NCI-H2196 (cell line): ENCODE results near the gene RUFY3.
A peak's percentile ranks its signal among the peaks of the same experiment; 100 is the strongest.
"Not testable (repeated sequence)": the region's sequence is repeated elsewhere in the genome, so short reads cannot be mapped to it uniquely, and the experiment has no call there.

ENCODE experiments used
- DNase-seq: peaks from one replicate; lab custom pipeline; 2025; ENCODE audit not compliant: unreplicated experiment; lab: John Stamatoyannopoulos, UW

The RUFY3 gene

GRCh38 chr4:70769396-70769795 is 47.6 kb downstream of the RUFY3 start:
- not testable (repeated sequence) for DNase-seq

- no peak for DNase-seq
Observed at GRCh38 chr4:70772929-70773555, 51.3 kb downstream of the RUFY3 start.

- DNase-seq: peak; percentile 51
Observed at GRCh38 chr4:70778888-70779422, 57.2 kb downstream of the RUFY3 start.

- DNase-seq: no peak
Observed at GRCh38 chr4:70783096-70783495, 61.3 kb downstream of the RUFY3 start.

GRCh38 chr4:70787496-70787895 is 65.7 kb downstream of the RUFY3 start:
- no peak for DNase-seq

GRCh38 chr4:70788733-70789132 is 67.0 kb downstream of the RUFY3 start:
- DNase-seq: no peak

GRCh38 chr4:70793626-70794025 is 71.9 kb downstream of the RUFY3 start:
- no peak for DNase-seq

- no peak for DNase-seq
Observed at GRCh38 chr4:70801265-70801809, 79.6 kb downstream of the RUFY3 start.

- DNase-seq: no peak
Observed at GRCh38 chr4:70802928-70803580, 81.3 kb downstream of the RUFY3 start.

- no peak for DNase-seq
Observed at GRCh38 chr4:70808151-70808550, 86.4 kb downstream of the RUFY3 start.

- DNase-seq: no peak
Observed at GRCh38 chr4:70815370-70815769, 93.6 kb downstream of the RUFY3 start.

GRCh38 chr4:70816894-70817293 is 95.1 kb downstream of the RUFY3 start:
- DNase-seq: no peak

GRCh38 chr4:70818173-70818855 is 96.5 kb downstream of the RUFY3 start:
- no peak for DNase-seq

GRCh38 chr4:70818921-70819320 is 97.2 kb downstream of the RUFY3 start:
- no peak for DNase-seq

- no peak for DNase-seq
Observed at GRCh38 chr4:70829015-70829414, 107.3 kb downstream of the RUFY3 start.

GRCh38 chr4:70829492-70829891 is 107.7 kb downstream of the RUFY3 start:
- DNase-seq: no peak

- DNase-seq: no peak
Observed at GRCh38 chr4:70830054-70830453, 108.3 kb downstream of the RUFY3 start.

- no peak for DNase-seq
Observed at GRCh38 chr4:70831293-70831692, 109.5 kb downstream of the RUFY3 start.

GRCh38 chr4:70833675-70834074 is 111.9 kb downstream of the RUFY3 start:
- no peak for DNase-seq

GRCh38 chr4:70836081-70836480 is 114.3 kb downstream of the RUFY3 start:
- no peak for DNase-seq

GRCh38 chr4:70838204-70838603 is 116.4 kb downstream of the RUFY3 start:
- no peak for DNase-seq
